ENCODE data around the gene P2RY8.

The P2RY8 gene

GRCh38 chrX:1464041-1464970, 72.7 kb downstream of the P2RY8 start:
- Histone ChIP-seq H3K9ac (ENCODE audit: low read length) (no peak overlapping the region), H4K8ac (ENCODE audit: low read depth, low read length) (no peak overlapping the region), H3K27ac (ENCODE audit: low read depth, low read length) (no peak overlapping the region), H3K23ac (ENCODE audit: low read length) (no peak overlapping the region), H2BK120ac (ENCODE audit: low read depth, low read length) (no peak overlapping the region), H4K5ac (ENCODE audit: low read length) (no peak overlapping the region), H3K79me1 (ENCODE audit: low read length) (no peaks in the 10 kb centered on the region), H3K36me3 (ENCODE audit: control insufficient read depth, insufficient read depth, low read length) (no peaks in the 10 kb centered on the region), H3K18ac (ENCODE audit: low read length) (no peak overlapping the region), H2BK5ac (ENCODE audit: low read length) (no peak overlapping the region), H3K4me2 (ENCODE audit: low read length) (no peak overlapping the region), H3K4me3 (ENCODE audit: low read length) (no peak overlapping the region), H3K79me2 (ENCODE audit: control insufficient read depth, insufficient read depth, low read length) (no peaks in the 10 kb centered on the region), H2AK5ac (ENCODE audit: low read length) (no peak overlapping the region), H3K4me1 (ENCODE audit: control insufficient read depth, low read depth, low read length) (no peaks in the 10 kb centered on the region), H2BK15ac (replicated peaks; ENCODE audit: low read depth) (no peak overlapping the region), H3K4ac (ENCODE audit: low read depth, low read length) (no peak overlapping the region), H3K56ac (ENCODE audit: low read length) (no peak overlapping the region), H3K27me3 (ENCODE audit: insufficient read depth, low read length, poor library complexity) (no peaks in the 10 kb centered on the region)
- no CpG with 5 or more reads among the region's 24 CpGs for WGBS (ENCODE audit: extremely low coverage, insufficient coverage, low lambda C conversion rate)
- DNase-seq = no peak

GRCh38 chrX:1463581-1463980, 73.4 kb downstream of the P2RY8 start:
- H3K27ac ChIP-seq (ENCODE audit: low read depth, low read length) = no peak overlapping the region
- no peaks in the 10 kb centered on the region for H3K79me2 ChIP-seq (ENCODE audit: control insufficient read depth, insufficient read depth, low read length)
- H3K9ac ChIP-seq (ENCODE audit: low read length) = no peak overlapping the region
- H3K36me3 ChIP-seq (ENCODE audit: control insufficient read depth, insufficient read depth, low read length) = no peaks in the 10 kb centered on the region
- no peak overlapping the region for H3K4me2 ChIP-seq (ENCODE audit: low read length)
- no CpG with 5 or more reads among the region's 5 CpGs for WGBS (ENCODE audit: extremely low coverage, insufficient coverage, low lambda C conversion rate)
- H3K56ac ChIP-seq (ENCODE audit: low read length) = no peak overlapping the region
- no peak overlapping the region for H3K4me3 ChIP-seq (ENCODE audit: low read length)
- H3K79me1 ChIP-seq (ENCODE audit: low read length) = no peaks in the 10 kb centered on the region
- no peak overlapping the region for H4K5ac ChIP-seq (ENCODE audit: low read length)
- H4K8ac ChIP-seq (ENCODE audit: low read depth, low read length) = no peak overlapping the region
- no peaks in the 10 kb centered on the region for H3K4me1 ChIP-seq (ENCODE audit: control insufficient read depth, low read depth, low read length)
- no peaks in the 10 kb centered on the region for H3K27me3 ChIP-seq (ENCODE audit: insufficient read depth, low read length, poor library complexity)
- H3K18ac ChIP-seq (ENCODE audit: low read length) = no peak overlapping the region
- H3K4ac ChIP-seq (ENCODE audit: low read depth, low read length) = no peak overlapping the region
- no peak for DNase-seq
- no peak overlapping the region for H3K23ac ChIP-seq (ENCODE audit: low read length)
- H2AK5ac ChIP-seq (ENCODE audit: low read length) = no peak overlapping the region
- H2BK5ac ChIP-seq (ENCODE audit: low read length) = no peak overlapping the region
- no peak overlapping the region for H2BK120ac ChIP-seq (ENCODE audit: low read depth, low read length)
- no peak overlapping the region for H2BK15ac ChIP-seq (replicated peaks; ENCODE audit: low read depth)

DNA sequence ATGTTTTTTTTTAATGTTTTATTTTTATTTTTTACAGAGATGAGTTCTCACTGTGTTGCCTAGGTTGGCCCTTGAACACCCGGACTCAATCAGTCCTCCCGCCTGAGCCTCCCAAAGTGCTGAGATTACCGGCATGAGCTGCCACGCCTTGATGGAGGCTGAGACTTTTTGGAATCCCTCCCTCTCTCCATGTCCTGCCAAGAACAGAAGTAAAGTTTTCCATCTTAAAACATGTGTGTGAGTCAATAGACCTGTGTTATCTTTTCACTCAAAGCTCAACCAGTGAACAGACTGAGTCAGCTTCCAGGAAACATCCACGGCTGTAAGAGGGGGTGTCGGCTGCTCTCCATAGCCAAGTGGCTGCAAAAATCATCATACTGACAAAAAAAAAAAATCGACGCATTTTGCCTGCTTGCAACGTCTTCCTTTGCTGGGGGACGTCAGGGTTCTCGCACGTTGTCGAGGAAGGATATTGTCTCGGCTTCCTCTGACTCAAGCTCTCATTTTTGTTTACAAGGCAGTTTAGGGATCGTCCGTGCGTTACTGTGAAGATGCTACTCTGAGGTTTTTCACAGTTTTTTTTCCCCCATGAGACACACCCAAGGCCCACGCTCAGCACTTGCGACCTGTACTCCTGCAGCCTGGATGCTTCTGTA, 74.3 kb downstream of the P2RY8 start:
- Histone ChIP-seq H4K5ac (ENCODE audit: low read length) (no peak overlapping the region), H2BK5ac (ENCODE audit: low read length) (no peak overlapping the region), H3K56ac (ENCODE audit: low read length) (no peak overlapping the region), H3K4ac (ENCODE audit: low read depth, low read length) (no peak overlapping the region), H3K36me3 (ENCODE audit: control insufficient read depth, insufficient read depth, low read length) (no peaks in the 10 kb centered on the region), H3K27me3 (ENCODE audit: insufficient read depth, low read length, poor library complexity) (no peaks in the 10 kb centered on the region), H3K27ac (ENCODE audit: low read depth, low read length) (no peak overlapping the region), H4K8ac (ENCODE audit: low read depth, low read length) (no peak overlapping the region), H2BK15ac (replicated peaks; ENCODE audit: low read depth) (no peak overlapping the region), H3K23ac (ENCODE audit: low read length) (no peak overlapping the region), H3K4me3 (ENCODE audit: low read length) (no peak overlapping the region), H3K4me2 (ENCODE audit: low read length) (no peak overlapping the region), H3K18ac (ENCODE audit: low read length) (no peak overlapping the region), H3K79me2 (ENCODE audit: control insufficient read depth, insufficient read depth, low read length) (no peaks in the 10 kb centered on the region), H3K4me1 (ENCODE audit: control insufficient read depth, low read depth, low read length) (no peaks in the 10 kb centered on the region), H2AK5ac (ENCODE audit: low read length) (no peak overlapping the region), H3K9ac (ENCODE audit: low read length) (no peak overlapping the region), H3K79me1 (ENCODE audit: low read length) (no peaks in the 10 kb centered on the region), H2BK120ac (ENCODE audit: low read depth, low read length) (no peak overlapping the region)
- WGBS (ENCODE audit: extremely low coverage, insufficient coverage, low lambda C conversion rate) = no CpG with 5 or more reads among the region's 19 CpGs
- no peak for DNase-seq

DNA sequence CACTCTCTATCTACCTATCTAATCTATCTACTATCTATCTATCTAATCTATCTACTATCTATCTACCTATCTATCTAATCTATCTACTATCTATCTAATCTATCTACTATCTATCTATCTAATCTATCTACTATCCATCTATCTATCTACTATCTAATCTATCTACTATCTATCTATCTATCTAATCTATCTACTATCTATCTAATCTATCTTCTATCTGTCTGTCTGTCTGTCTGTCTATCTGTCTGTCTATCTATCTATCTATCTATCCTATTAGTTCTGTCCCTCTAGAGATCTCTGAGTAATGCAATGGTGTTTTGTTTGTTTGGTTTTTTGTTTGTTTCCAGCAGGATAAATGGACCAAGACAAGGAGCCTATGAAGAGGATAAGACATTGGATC, 74.9 kb downstream of the P2RY8 start:
- Histone ChIP-seq H3K27me3 (ENCODE audit: insufficient read depth, low read length, poor library complexity) (no peaks in the 10 kb centered on the region), H4K5ac (ENCODE audit: low read length) (no peak overlapping the region), H3K18ac (ENCODE audit: low read length) (no peak overlapping the region), H2AK5ac (ENCODE audit: low read length) (no peak overlapping the region), H3K79me1 (ENCODE audit: low read length) (no peaks in the 10 kb centered on the region), H3K56ac (ENCODE audit: low read length) (no peak overlapping the region), H2BK5ac (ENCODE audit: low read length) (no peak overlapping the region), H3K79me2 (ENCODE audit: control insufficient read depth, insufficient read depth, low read length) (no peaks in the 10 kb centered on the region), H4K8ac (ENCODE audit: low read depth, low read length) (no peak overlapping the region), H2BK15ac (replicated peaks; ENCODE audit: low read depth) (no peak overlapping the region), H2BK120ac (ENCODE audit: low read depth, low read length) (no peak overlapping the region), H3K9ac (ENCODE audit: low read length) (no peak overlapping the region), H3K36me3 (ENCODE audit: control insufficient read depth, insufficient read depth, low read length) (no peaks in the 10 kb centered on the region), H3K4ac (ENCODE audit: low read depth, low read length) (no peak overlapping the region), H3K27ac (ENCODE audit: low read depth, low read length) (no peak overlapping the region), H3K4me1 (ENCODE audit: control insufficient read depth, low read depth, low read length) (no peaks in the 10 kb centered on the region), H3K4me3 (ENCODE audit: low read length) (no peak overlapping the region), H3K23ac (ENCODE audit: low read length) (no peak overlapping the region), H3K4me2 (ENCODE audit: low read length) (no peak overlapping the region)
- no peak for DNase-seq

GRCh38 chrX:1455948-1456280, 81.1 kb downstream of the P2RY8 start:
- Histone ChIP-seq H3K36me3 (ENCODE audit: control insufficient read depth, insufficient read depth, low read length) (no peaks in the 10 kb centered on the region), H4K8ac (ENCODE audit: low read depth, low read length) (no peak overlapping the region), H3K79me2 (ENCODE audit: control insufficient read depth, insufficient read depth, low read length) (peaks cover 9% of the 10 kb centered on the region), H2AK5ac (ENCODE audit: low read length) (no peak overlapping the region), H3K9ac (ENCODE audit: low read length) (no peak overlapping the region), H2BK5ac (ENCODE audit: low read length) (no peak overlapping the region), H3K4ac (ENCODE audit: low read depth, low read length) (no peak overlapping the region), H3K79me1 (ENCODE audit: low read length) (peaks cover 2% of the 10 kb centered on the region), H3K4me3 (ENCODE audit: low read length) (no peak overlapping the region), H2BK120ac (ENCODE audit: low read depth, low read length) (no peak overlapping the region), H4K5ac (ENCODE audit: low read length) (no peak overlapping the region), H3K27me3 (ENCODE audit: insufficient read depth, low read length, poor library complexity) (no peaks in the 10 kb centered on the region), H3K23ac (ENCODE audit: low read length) (no peak overlapping the region), H3K4me2 (ENCODE audit: low read length) (no peak overlapping the region), H3K18ac (ENCODE audit: low read length) (no peak overlapping the region), H3K56ac (ENCODE audit: low read length) (no peak overlapping the region), H2BK15ac (replicated peaks; ENCODE audit: low read depth) (no peak overlapping the region), H3K27ac (ENCODE audit: low read depth, low read length) (no peak overlapping the region), H3K4me1 (ENCODE audit: control insufficient read depth, low read depth, low read length) (no peaks in the 10 kb centered on the region)
- DNase-seq = no peak
- WGBS (ENCODE audit: extremely low coverage, insufficient coverage, low lambda C conversion rate) = no CpG with 5 or more reads among the region's 3 CpGs
